ENCODE measurements around the gene IMP3. TPM values are rescaled to one million over a fixed set of nuclear protein-coding genes. Genes with fewer than 3 reads are reported as not detected.

IMP3 gene
- 64.2 and 101 TPM in 2 replicates for total RNA-seq

GRCh38 chr15:75639709-75640482 is at the start of gene IMP3:
Gene IMP3 (minus strand): TSS chr15:75640224. CDS start chr15:75640168, 56 bp downstream.

GRCh38 chr15:75647370-75648155 is 7.5 kb upstream of the IMP3 start, which contains the start of gene SNX33:
Gene SNX33 (plus strand): TSS chr15:75647912. CDS start chr15:75649103, 1,191 bp downstream.

GRCh38 chr15:75625542-75626347 is 14.3 kb downstream of the IMP3 start, which contains the start of gene SNUPN:
Gene SNUPN (minus strand): TSS chr15:75625725. CDS start chr15:75621051, 4,674 bp downstream.

Other genes starting within 250 kb of the IMP3 start
- 29.9 and 34.6 TPM in 2 replicates for gene SIN3A, start 188.5 kb downstream of the IMP3 start, total RNA-seq
- 19.4 and 26.5 TPM in 2 replicates for gene PTPN9, start 60.9 kb downstream of the IMP3 start, total RNA-seq
- gene SNUPN, start 14.5 kb downstream of the IMP3 start, total RNA-seq, result 29.9 and 37.4 TPM in 2 replicates
- gene SNX33, start 7.7 kb upstream of the IMP3 start, total RNA-seq, result 9.6 and 11.2 TPM in 2 replicates
- 101 and 122 TPM in 2 replicates for gene CSPG4, start 72.6 kb upstream of the IMP3 start, total RNA-seq
- 43.2 and 56.0 TPM in 2 replicates for gene UBE2Q2, start 203.2 kb upstream of the IMP3 start, total RNA-seq

Data from uterine smooth muscle cell (primary cell).